Breast epithelium (tissue), 3 donors: Measurements from ENCODE around the gene NEURL1.

Experiments used
- CTCF ChIP-seq, 3 donors: fragments of 450-650 bp; IDR thresholded peaks; one replicate each; pipeline ENCODE4 v1.5.1; 2016 to 2017; ENCODE audit warnings: antibody characterized with exemption in 3 of 3, mild to moderate bottlenecking in 3 of 3, moderate library complexity in 3 of 3
- POLR2AphosphoS5 ChIP-seq, 3 donors: sonication (generic); formaldehyde crosslinking; IDR thresholded peaks; one replicate each; pipeline ENCODE4 v1.6.1; 2017; ENCODE audit warnings: antibody characterized with exemption in 3 of 3

GRCh38 chr10:103641326-103641725 is 147.8 kb downstream of the NEURL1 start:
- TF ChIP-seq CTCF (IDR thresholded peaks at IDR 0.05) (no peak), POLR2AphosphoS5 (IDR thresholded peaks at IDR 0.05) (no peak)
